HG03103 (cell line): ENCODE measurements around the gene MBNL2.

Experiments used
- ATAC-seq: cut with Tn5 transposase; IDR thresholded peaks from one replicate; pipeline ENCODE4 v1.9.1; 2021; ENCODE audit warnings: low read depth; ENCODE audit not compliant: unreplicated experiment

MBNL2 gene

DNA sequence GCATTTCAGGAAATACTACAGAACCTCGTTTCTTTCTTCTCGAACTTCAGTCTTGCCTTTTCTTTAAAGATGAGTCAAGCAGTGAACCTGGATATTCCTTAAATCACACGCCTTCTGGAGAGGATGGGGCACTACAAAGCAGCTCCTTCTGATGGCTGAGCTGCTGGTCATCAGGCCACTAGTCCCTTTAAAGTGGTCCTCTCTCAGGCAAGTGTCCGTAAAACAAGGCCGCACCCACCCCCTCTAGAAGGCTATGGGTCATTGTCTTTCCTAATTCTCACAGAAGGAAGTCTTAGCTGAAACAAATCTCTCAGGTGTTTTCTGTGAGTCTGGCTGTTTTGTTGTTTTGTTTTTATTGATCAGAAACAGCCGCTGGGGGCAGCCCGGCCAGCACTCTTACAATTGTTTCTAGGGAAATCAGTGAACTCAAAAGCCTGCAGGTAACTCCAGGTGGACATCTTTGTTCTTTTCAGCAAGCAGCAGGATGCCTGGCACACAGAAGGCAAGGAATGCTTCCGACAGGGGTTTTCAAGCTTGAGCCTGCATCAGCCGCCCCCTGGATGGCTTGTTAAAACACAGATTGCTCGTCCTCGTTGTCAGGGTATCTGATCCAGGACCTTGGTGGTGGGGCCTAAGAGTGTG is 45.4 kb downstream of the MBNL2 start:
- ATAC-seq = no peak

DNA sequence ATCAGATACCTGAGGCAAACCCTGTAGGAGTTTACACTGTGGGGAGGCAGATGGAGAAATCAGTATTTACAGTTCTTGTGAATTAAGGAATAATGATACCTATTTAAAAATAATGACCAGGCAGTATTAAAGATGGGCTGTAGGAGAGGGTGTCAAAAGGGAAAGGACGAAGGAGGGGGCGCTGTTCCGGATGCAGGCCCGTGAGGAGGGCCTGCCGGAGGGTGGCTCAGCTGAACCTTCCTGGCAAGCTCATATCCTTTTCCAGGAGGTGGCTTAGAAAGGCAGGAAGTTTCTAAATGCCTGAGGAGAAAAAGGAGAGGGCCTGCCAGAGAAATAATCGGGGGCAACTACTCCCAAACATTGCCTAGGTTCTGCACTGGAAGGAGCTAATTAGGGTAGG is 46.6 kb downstream of the MBNL2 start:
- no peak for ATAC-seq

DNA sequence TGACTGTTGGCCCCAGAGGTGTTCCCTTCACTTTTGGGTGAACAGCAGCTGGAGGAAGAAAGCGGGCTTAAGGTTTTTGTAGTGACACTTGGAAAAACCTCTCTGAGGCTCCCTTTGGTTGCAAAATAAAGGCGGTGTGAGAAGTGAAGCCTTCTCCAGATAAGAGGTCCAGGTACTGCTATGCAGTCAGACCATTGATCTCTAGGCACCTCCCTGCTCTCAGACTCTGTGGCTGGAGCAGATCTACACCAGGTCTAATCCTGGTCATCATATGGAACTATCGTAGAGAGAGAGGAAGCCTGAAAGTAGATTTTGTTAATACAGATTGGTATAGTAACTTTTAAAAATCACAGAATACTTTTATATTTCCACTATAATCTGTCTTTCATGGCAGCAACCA is 47.5 kb downstream of the MBNL2 start:
- no peak for ATAC-seq

DNA sequence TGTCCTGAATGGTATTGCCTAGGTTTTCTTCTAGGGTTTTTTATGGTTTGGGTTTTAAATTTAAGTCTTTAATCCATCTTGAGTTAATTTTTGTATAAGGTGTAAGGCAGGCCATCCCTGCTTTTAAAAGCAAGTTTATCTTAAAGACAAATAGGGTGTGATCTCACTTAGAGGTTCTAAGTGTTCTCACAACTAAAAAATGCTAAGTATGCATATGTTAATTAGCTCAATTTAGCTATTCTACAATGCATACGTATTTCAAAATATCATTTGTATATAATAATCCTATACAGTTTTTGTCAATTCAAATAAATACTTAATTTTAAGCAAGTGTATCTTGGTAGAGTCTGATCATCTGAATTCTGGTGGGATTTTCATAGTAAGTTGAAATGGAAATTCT is 50.4 kb downstream of the MBNL2 start:
- no peak for ATAC-seq

DNA sequence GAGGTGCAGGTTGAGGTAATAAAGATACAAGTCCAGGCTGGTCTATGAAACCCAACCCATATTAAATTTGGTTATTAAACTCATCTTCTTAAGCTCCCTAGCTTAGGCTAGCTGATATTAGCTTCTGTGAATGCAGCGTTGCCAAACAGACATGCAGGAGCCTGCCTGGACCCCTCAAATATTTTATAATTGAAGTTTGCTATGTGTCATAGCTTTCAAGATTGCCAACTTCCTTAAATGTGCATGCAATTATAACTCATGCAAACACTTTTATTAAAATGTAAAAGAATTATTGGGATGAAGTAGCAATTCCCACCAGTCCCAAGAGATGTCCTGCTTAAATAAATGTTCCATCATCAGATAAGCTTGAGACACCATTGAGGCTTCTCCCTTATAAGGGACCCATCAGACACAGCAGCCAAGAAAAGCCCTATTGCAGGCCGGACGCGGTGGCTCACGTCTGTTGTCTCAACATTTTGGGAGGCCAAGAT is 51.3 kb downstream of the MBNL2 start:
- no peak for ATAC-seq

DNA sequence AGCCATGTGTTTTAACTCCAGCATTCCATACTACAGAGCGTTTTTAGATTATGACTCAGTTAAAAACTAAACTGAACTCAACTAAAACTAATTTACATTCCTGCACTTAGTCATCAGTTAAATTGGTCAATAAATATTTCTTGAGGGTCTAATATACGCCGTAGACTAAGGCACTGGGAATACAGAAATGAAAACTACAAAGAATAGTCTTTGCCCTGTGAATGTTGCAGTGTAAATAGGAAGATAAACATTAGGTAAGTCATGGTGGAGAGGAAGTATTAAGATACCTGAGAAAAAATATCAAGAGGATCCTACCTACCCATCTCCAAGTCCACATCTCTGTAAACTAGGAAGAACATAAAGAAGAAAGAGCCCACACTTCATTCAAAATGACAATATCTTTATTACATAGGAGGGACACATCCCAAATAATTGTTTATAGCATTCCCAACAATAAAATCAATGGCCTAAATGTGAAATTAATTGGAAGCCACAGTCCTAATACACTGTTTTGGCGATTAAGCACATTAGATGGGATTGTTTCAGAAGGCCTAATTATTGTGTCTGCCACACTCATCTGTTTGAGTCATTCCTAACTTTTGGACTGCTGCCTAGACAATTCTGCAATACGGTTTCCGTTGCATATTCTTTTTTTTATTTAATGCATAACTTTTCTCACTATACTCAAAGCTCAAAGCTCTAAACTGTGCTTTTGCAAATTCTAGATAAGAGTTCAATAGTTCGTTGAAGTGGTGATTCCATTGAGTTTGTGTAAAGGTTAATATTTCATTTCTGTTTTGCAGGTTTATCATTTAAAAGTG is 52.9 kb downstream of the MBNL2 start:
- ATAC-seq = no peak

DNA sequence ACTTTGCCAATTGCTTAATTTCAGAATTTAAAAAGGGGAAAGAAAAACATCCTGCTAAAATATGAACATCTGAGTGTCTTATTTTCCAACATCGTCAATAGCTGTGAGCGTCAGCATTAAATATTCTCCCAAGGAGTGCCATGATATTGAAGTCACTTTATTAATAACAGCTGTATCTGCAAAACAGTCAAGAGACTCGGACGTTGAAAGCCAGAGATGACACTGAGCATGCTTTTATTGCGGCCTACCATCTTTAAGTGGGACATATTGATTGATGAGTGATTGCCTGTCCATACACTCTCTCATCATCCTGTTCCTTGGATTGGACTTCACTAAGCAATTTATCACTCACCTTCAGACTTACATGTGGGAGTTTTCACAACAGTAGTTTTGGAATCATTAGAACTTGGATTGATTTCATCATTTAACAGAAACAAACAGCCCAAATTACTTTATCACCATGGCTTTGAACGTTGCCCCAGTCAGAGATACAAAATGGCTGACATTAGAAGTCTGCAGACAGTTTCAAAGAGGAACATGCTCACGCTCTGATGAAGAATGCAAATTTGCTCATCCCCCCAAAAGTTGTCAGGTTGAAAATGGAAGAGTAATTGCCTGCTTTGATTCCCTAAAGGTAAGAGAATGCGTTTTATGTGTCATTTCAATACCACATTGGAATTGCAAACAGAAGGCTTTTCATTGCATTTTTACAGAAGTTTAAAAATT is 53.8 kb downstream of the MBNL2 start:
- ATAC-seq = no peak

DNA sequence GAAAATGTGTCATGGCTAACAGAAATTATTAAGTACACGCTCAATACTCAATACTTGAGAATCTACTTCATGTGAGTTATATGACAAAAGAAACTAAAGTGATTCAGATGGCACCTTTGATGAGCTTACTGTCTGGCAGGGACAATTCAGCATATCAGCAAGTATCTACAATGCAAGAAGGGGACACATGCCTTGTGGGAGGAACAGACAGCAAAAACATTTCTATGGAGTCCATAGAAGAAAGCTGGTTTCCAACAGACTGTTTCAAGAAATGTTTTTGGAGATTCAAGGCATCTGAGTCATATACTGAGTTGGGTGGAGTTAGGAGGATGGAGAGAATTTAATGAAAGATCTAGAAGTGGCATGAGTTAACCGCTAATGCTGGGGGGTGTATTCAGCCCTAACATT is 54.7 kb downstream of the MBNL2 start:
- no peak for ATAC-seq

DNA sequence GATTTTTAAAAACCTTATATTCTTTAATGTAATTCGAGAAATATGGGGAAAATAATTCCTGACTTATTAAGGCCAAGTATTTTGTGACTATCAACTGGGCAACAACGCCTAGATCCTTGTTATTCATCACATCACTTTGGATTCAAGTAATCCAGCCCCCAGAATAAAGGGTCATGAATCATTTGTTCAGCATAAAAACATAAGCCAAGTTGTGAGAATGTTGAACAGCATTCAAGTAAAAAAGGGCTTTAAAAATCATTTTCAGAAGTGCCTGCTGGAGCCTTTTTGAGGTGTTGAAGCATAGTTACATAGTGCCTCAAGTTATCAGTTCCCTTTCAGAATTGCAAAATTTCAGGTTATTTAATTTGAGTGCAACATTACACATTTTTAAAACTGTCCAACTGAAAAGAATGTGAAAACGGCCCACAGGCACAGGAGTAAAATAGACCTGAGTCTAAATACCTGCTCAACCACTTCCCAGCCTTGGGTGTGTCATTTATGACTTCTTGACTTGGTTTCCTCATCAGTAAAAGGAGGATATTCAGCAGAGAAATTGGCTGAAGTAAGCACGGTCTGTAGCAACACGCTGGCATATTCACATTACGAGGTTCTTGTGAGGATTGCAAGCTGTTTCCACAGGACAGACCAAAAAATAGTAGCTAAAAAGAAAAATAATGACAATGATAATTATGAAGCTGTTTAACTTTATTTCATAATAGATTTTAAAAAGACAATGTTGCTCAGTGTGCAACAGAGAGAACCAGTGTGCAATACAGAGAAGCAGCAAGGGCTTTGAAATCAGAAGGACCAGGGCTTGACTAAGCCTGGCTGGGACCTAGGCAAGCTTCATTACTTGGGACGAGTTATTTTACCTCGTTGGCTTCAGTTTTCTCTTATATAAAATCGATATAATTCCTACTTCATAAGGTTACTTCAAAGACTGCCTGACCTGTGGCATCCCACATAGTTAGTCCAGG is 56.6 kb downstream of the MBNL2 start:
- no peak for ATAC-seq

DNA sequence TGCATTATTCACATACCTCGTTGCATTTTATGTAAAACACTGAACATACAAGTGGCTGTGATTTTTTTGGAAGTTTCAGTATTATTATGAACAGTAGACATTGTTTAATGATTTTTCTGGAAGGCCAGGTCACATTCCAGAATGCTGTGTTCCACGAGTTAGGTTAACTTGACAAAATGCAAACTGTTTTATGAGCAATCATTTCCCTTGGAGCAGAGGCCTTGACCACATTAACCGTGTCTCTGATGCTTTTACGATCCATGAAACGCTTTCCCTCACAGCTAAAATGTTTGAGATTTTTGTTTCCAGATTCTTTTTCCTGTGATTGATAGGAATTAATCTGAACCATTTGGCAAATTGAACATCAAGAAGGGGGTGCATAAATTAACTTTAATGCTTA is 57.8 kb downstream of the MBNL2 start:
- no peak for ATAC-seq

DNA sequence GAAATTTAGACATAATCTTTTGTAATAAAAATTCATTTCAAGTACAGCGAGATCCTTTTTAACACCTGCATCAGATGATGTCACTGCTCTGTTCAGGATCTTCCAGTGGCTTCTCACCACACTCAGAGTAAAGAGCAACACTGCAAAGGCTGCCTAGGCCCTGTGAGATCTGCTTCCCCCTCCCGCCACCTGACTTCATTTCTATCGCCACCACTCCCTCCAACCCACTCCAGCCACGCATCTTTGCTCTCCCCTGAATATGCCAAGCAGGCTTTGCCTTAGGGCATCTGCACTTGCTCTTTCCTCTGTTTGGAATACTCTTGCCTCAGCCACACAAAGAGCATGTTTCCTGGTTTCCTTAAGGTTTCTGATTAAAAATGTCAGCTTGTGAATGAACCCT is 58.3 kb downstream of the MBNL2 start:
- no peak for ATAC-seq

DNA sequence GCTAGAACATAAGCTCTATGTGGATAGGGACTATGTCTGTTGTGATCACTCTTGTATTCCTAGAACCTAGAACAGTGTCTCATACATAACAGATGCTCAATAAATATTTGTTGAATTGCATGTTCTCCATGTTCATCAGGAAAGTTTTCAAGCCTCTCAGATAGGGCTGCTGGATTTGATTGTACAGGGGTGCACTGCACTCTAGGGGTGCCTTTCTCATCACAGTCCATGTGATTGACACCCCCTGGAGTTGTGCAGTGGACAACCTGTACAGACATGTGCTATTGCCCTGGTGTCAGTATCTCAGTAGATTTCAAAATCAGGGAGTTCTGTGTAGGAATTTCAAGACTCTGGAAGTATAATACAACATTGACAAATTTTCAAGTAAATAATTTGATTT is 58.9 kb downstream of the MBNL2 start:
- no peak for ATAC-seq

DNA sequence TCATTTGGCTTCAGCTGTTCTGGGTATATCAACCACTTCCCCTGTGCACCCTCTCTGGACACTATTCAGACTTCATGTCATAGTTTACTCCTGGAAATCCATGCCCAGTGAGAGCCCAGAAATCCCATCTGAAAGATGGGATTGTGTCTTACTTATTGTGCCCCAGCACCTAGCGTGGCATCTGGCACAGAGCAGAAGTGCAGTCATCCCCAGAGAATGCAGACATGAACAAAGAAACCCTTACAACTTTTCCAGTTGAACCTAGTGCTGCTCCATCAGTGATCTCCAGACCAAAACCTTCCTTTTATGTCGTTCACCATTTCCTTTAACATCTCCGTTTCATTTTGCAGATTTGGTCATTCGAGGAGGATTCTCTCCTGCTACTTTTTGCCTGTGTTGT is 60.6 kb downstream of the MBNL2 start:
- no peak for ATAC-seq

DNA sequence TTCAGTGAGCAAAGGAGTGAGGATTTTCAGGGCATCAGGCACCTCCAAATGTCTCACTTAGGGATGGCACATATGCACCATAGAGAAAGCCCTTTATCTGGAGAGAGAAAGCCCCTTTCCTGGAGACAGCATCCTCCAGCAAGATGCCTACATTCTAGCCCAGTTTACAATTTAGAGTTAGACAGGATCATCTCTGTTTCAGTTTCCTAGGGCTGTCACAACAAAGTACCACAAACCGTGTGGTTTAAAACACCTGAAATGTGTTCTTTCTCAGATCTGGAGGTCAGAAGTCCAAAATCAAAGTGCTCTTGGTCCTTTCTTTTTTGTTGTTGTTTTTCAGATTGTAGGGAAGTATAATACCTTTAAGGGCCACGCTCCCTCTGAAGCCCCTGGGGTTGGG is 61.8 kb downstream of the MBNL2 start:
- ATAC-seq = no peak

DNA sequence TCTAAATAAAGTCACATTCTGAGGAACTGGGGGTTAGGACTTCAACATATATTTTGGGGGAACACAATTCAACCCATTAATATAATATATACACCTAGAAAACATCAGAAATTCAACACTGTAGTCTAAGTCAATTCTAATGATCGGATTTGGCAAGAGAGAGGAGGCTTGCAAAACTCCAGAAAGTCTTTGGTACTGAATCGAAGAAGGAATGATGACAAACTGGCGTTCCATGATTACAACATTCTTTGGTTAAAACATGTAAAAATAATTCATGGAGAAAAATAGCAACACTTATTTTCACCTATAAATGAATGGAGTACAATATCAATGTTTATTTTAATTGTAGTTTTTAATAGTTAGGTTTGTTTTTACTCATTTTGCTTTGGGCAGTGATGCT is 62.4 kb downstream of the MBNL2 start:
- no peak for ATAC-seq

DNA sequence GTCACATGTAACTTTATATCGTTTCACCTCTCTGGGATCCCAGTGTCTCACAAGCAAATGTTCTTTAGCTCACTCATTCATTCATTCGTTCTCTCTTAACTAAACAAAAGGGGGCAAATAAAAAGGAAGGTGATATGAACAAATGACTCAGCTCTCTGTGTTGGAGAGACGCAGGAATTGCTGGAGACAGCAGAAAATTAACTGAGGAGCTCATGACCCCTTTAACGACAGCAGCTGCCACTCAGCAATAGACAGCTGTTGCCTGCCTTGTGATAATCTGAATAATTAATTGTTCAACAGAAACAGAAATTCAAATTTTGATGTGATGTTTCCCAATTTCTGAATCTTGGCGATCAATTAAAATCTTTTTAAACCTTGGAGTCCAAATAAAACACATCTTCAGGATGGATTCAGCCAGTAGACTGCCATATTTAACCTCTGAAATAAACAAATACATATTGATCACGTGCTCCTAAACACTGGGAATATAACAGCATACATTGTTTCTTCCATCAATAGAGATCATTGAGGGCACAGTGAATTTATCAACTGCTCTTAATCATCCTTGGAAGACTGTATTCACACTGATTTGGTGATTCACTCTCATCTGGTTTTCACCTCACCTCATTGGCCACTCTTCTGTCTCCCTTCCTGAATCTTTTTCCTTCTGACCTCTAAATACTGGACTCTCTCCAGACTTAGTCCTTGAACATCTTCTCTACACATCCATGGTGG is 63.3 kb downstream of the MBNL2 start:
- no peak for ATAC-seq

DNA sequence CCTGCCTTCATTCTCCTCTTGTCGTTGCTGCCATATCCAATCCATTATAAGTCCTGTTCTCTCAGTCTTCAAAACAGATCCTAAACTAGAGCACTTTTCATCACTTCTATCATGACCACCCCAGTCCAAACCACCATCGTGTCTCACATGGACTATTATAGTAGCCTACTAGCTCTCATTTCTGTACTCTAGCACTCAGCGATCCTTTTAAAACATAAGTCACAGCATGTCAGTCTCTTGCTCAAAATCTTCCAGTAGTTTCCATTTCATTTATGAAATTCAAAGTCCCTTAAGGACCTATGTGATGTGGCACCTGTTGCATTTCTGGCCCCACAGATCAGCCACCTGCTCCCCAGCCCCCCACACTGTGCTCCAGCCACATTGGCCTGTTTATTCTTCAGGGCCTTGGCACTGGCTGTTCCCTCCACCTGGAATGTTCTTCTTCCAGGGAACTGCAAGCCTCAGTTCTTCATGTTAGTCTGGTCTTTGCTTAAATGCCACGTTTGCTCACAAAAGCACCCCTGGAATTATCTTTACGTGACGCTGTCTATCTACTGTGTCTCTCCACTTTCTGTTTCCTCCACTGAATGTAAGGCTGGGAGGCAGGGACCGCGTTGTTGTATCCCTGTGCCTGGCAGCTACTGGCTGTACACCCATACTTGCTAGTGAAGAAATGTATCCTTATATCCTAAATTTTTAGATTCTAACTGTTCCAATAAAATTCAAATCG is 64.3 kb downstream of the MBNL2 start:
- no peak for ATAC-seq

DNA sequence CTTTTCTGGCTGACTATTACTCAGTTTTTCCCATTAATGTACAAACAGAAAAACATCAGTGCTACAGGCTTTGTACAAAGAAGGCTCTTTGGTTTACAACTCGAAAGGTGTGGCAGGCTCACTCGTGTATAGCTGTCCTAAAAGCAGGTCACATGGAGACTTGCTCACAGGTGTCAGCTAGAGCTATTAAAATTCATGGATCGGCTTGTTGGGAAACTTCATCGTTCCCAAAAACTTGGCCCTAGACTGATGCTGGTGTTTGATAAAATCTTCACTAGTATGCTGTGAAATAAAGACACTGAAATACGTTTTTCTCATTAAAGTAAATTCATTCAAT is 64.9 kb downstream of the MBNL2 start:
- no peak for ATAC-seq

DNA sequence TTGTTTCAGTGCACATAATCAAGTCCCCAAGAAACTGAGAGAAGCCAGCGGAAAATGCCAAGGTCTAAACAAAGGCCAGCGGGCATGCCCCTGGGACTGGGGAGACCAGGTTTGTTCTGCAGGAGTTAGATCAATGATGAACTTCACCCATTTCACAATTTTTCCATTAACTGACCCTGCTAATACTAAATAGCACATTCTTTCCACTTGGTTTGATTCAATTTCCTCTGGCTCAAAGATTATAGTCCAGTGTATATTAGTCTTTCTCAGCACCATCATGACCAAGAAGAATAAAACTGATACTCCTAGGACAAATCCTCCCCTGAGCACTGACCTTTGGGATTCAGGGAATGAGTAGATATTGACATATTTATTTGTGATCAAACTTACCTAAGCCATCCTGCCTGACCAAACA is 66.4 kb downstream of the MBNL2 start:
- ATAC-seq = no peak
